H1 (cell line): Measurements from ENCODE around the gene TTC27. TPM values are rescaled to one million over a fixed set of nuclear protein-coding genes. Genes with fewer than 3 reads are reported as not detected.
"Not testable (repeated sequence)": the region's sequence is repeated elsewhere in the genome, so short reads cannot be mapped to it uniquely, and the experiment has no call there.

Experiments
- CTCF ChIA-PET: fragments of 300-600 bp; sonication (Branson Sonifier 250); formaldehyde crosslinking; loops from one replicate; lab custom pipeline; 2021; ENCODE audit not compliant: partially characterized antibody; lab: Charles Lee
- POLR2A ChIA-PET: fragments of 300-600 bp; sonication (Branson Sonifier 250); formaldehyde crosslinking; loops from one replicate; lab custom pipeline; 2021; ENCODE audit warnings: inconsistent platforms; ENCODE audit not compliant: partially characterized antibody; lab: Charles Lee
- DNase-seq, 2 experiments: peaks; one replicate each; pipeline versions ENCODE4 v3.0.0 to v3.0.0-alpha.2; 2010 to 2022; ENCODE audit warnings: low spot score in 2 of 2, low read depth in 1 of 2, mixed read lengths in 1 of 2
- FAIRE-seq: peaks from 2 replicates; lab custom pipeline; 2011; peaks lifted over from hg19 to GRCh38; lab: Jason Lieb, UNC
- H2AFZ ChIP-seq: 2 replicates; pipeline ENCODE4 v1.8.1; 2012; ENCODE audit warnings: low read length, inconsistent platforms
- H2AK5ac ChIP-seq: 2 replicates; pipeline ENCODE4 v1.6.1; 2013; ENCODE audit warnings: low read depth, low read length
- H2BK120ac ChIP-seq: replicated peaks from 2 replicates; pipeline ENCODE3; 2013; ENCODE audit warnings: low read depth, low read length, inconsistent platforms
- H2BK12ac ChIP-seq: 2 replicates; pipeline ENCODE4 v1.6.1; 2013; ENCODE audit warnings: low read depth, low read length
- H2BK15ac ChIP-seq: 2 replicates; pipeline ENCODE4 v1.6.1; 2013; ENCODE audit warnings: low read length
- H2BK20ac ChIP-seq: 2 replicates; pipeline ENCODE4 v1.6.1; 2013; ENCODE audit warnings: low read length
- H2BK5ac ChIP-seq: 2 replicates; pipeline ENCODE4 v1.6.1; 2013; ENCODE audit warnings: low read depth, low read length
- H3K14ac ChIP-seq: 2 replicates; pipeline ENCODE4 v1.6.1; 2013; ENCODE audit warnings: inconsistent platforms; ENCODE audit not compliant: insufficient read length
- H3K18ac ChIP-seq: 2 replicates; pipeline ENCODE4 v1.6.1; 2013; ENCODE audit warnings: low read length; ENCODE audit errors: extremely low read depth
- H3K23ac ChIP-seq: 2 replicates; pipeline ENCODE4 v1.6.1; 2013; ENCODE audit warnings: inconsistent platforms; ENCODE audit not compliant: insufficient read length
- H3K23me2 ChIP-seq: 2 replicates; pipeline ENCODE4 v1.6.1; 2013; ENCODE audit warnings: low read depth, low read length
- H3K27ac ChIP-seq: 2 replicates; pipeline ENCODE4 v1.6.1; 2011; ENCODE audit warnings: low read depth, low read length, inconsistent platforms
- H3K27me3 ChIP-seq, 4 experiments: replicated peaks in 1 of 4; 1 replicate in 1 of 4; 2 replicates in 3 of 4; pipeline versions ENCODE4 v1.6.1 to v1.8.1; 2011 to 2013; ENCODE audit warnings: low read length in 3 of 4, mild to moderate bottlenecking in 3 of 4, inconsistent platforms in 2 of 4, mixed read lengths in 2 of 4, moderate library complexity in 1 of 4; ENCODE audit not compliant: control insufficient read depth in 3 of 4, insufficient read depth in 3 of 4; ENCODE audit errors: extremely low read depth in 1 of 4
- H3K36me3 ChIP-seq, 4 experiments: 2 replicates each; pipeline versions ENCODE4 v1.6.1 to v1.8.1; 2011 to 2013; ENCODE audit warnings: mild to moderate bottlenecking in 4 of 4, low read length in 3 of 4, moderate library complexity in 2 of 4, control low read depth in 1 of 4, inconsistent platforms in 1 of 4; ENCODE audit not compliant: insufficient read depth in 4 of 4, control insufficient read depth in 2 of 4
- H3K4ac ChIP-seq: replicated peaks from 2 replicates; pipeline ENCODE3; 2013; ENCODE audit warnings: low read length, low read depth, mixed read lengths, inconsistent platforms; ENCODE audit not compliant: insufficient read length
- H3K4me1 ChIP-seq, 4 experiments: replicated peaks in 1 of 4; 1 replicate in 1 of 4; 2 replicates in 3 of 4; pipeline versions ENCODE4 v1.6.1 to v1.8.1; 2011 to 2013; ENCODE audit warnings: low read length in 3 of 4, inconsistent platforms in 2 of 4, mixed read lengths in 1 of 4; ENCODE audit not compliant: insufficient read depth in 4 of 4, control insufficient read depth in 3 of 4
- H3K4me2 ChIP-seq, 2 experiments: 2 replicates each; pipeline versions ENCODE4 v1.6.1 to v1.8.1; 2011 to 2013; ENCODE audit warnings: low read depth in 2 of 2, low read length in 2 of 2, control low read depth in 1 of 2, inconsistent platforms in 1 of 2, mild to moderate bottlenecking in 1 of 2; ENCODE audit not compliant: insufficient read depth in 1 of 2
- H3K4me3 ChIP-seq, 4 experiments: fragments of 200-600, 300-600 bp in 1 of 4; sonication (generic), shearing (Covaris generic), sonication (Bioruptor Twin) in 1 of 4; 2 replicates each; pipeline versions ENCODE4 v1.5.1 to v1.8.1; 2011 to 2016; ENCODE audit warnings: low read length in 4 of 4, low read depth in 3 of 4, control low read depth in 2 of 4, inconsistent platforms in 2 of 4, mild to moderate bottlenecking in 2 of 4, mixed read lengths in 1 of 4, moderate library complexity in 1 of 4; ENCODE audit not compliant: insufficient read depth in 2 of 4; ENCODE audit errors: extremely low read depth in 1 of 4
- H3K56ac ChIP-seq: replicated peaks from 2 replicates; pipeline ENCODE3; 2013; ENCODE audit warnings: low read depth, mild to moderate bottlenecking, mixed read lengths, low read length, inconsistent platforms; ENCODE audit not compliant: insufficient read length
- H3K79me1 ChIP-seq: 2 replicates; pipeline ENCODE4 v1.6.1; 2013; ENCODE audit warnings: low read depth, low read length, control low read depth
- H3K79me2 ChIP-seq, 2 experiments: 2 replicates each; pipeline versions ENCODE4 v1.6.1 to v1.8.1; 2012 to 2013; ENCODE audit warnings: low read length in 2 of 2, mild to moderate bottlenecking in 2 of 2, inconsistent platforms in 1 of 2; ENCODE audit not compliant: insufficient read depth in 2 of 2, control insufficient read depth in 1 of 2
- H3K9ac ChIP-seq, 4 experiments: replicated peaks in 1 of 4; 1 replicate in 1 of 4; 2 replicates in 3 of 4; pipeline versions ENCODE4 v1.6.1 to v1.8.1; 2011 to 2013; ENCODE audit warnings: low read depth in 3 of 4, low read length in 3 of 4, control low read depth in 2 of 4, mild to moderate bottlenecking in 2 of 4, moderate library complexity in 2 of 4, inconsistent platforms in 1 of 4; ENCODE audit errors: extremely low read depth in 1 of 4
- H3K9me3 ChIP-seq, 2 experiments: 2 replicates each; pipeline versions ENCODE4 v1.6.1 to v1.8.1; 2012 to 2013; ENCODE audit warnings: mild to moderate bottlenecking in 2 of 2, moderate library complexity in 2 of 2, control low read depth in 1 of 2, inconsistent platforms in 1 of 2, low read depth in 1 of 2, low read length in 1 of 2, mixed read lengths in 1 of 2; ENCODE audit not compliant: insufficient read depth in 2 of 2
- H4K20me1 ChIP-seq, 2 experiments: replicated peaks in 1 of 2; 2 replicates each; pipeline versions ENCODE3 to v1.8.1; 2011 to 2013; ENCODE audit warnings: inconsistent platforms in 2 of 2, low read length in 2 of 2, mild to moderate bottlenecking in 1 of 2; ENCODE audit not compliant: insufficient read depth in 2 of 2, control insufficient read depth in 1 of 2
- H4K5ac ChIP-seq: 2 replicates; pipeline ENCODE4 v1.6.1; 2013; ENCODE audit warnings: low read length, low read depth, mixed read lengths, inconsistent platforms; ENCODE audit not compliant: insufficient read length
- H4K8ac ChIP-seq: 2 replicates; pipeline ENCODE4 v1.8.0; 2013; ENCODE audit warnings: mild to moderate bottlenecking, moderate library complexity, low read length, inconsistent platforms; ENCODE audit not compliant: insufficient read depth; ENCODE audit errors: extremely low read depth
- H4K91ac ChIP-seq: replicated peaks from 2 replicates; pipeline ENCODE3; 2013; ENCODE audit warnings: low read length, mixed read lengths, inconsistent platforms; ENCODE audit not compliant: insufficient read length
- ASH2L ChIP-seq: fragments of 200-600, 300-600 bp; sonication (generic); IDR thresholded peaks from one replicate; pipeline ENCODE4 v1.7.1; 2017; ENCODE audit warnings: low read length
- NANOG ChIP-seq: IDR thresholded peaks from 2 replicates; pipeline ENCODE4 v1.6.1; 2011; ENCODE audit warnings: low read length, low read depth, mild to moderate bottlenecking, inconsistent platforms; ENCODE audit not compliant: insufficient read depth, poor library complexity, severe bottlenecking
- POLR2AphosphoS5 ChIP-seq: IDR thresholded peaks from 2 replicates; pipeline ENCODE4 v1.6.1; 2011; ENCODE audit warnings: low read depth, low read length
- TAF1 ChIP-seq: IDR thresholded peaks from 2 replicates; pipeline ENCODE4 v1.6.1; 2011; ENCODE audit warnings: mild to moderate bottlenecking, low read depth, low read length
- WGBS, 2 experiments: shearing (Covaris generic) in 1 of 2; methylation state at CpG; one replicate each; pipeline versions ENCODE4 v1.1.6 to v1.1.7; 2013 to 2015; ENCODE audit warnings: low lambda C conversion rate in 2 of 2, mixed read lengths in 2 of 2, inconsistent platforms in 1 of 2, low coverage in 1 of 2, missing lambda C conversion rate in 1 of 2; ENCODE audit not compliant: insufficient replicate concordance in 2 of 2, insufficient coverage in 1 of 2, insufficient read length in 1 of 2; ENCODE audit errors: extremely low coverage in 1 of 2, missing lambda C conversion rate in 1 of 2; 5-methylcytosine and 5-hydroxymethylcytosine counted together
- polyA plus RNA-seq, 7 experiments: library from polyadenylated mRNA; depleted of rRNA in 3 of 7; stranded (reverse) in 5 of 7; unstranded in 2 of 7; fragments of >200 nt in 5 of 7; fragments of 200-250 nt in 2 of 7; gene quantifications; 1 replicate in 5 of 7; 2 replicates in 1 of 7; 4 replicates in 1 of 7; pipeline versions ENCODE4 v1.2.1 to v1.2.3, GENCODE V29; 2011 to 2013; ENCODE audit warnings: missing spikeins in 2 of 7, mixed read lengths in 2 of 7
- total RNA-seq: library from RNA; stranded (reverse); fragmentation: NEBNext Ultra II Directional; extraction: Animal tissue kit (Norgen Biotek cat#: 25700); gene quantifications from 2 replicates; pipeline ENCODE4 v1.2.1, GENCODE V29; 2021

Gene TTC27
- total and polyA plus RNA-seq, 2 of the 8 experiments (the other 6 are each of a cell fraction or from before 2014, with no cell fraction given) = 13.8 to 29.1 TPM

- TF ChIP-seq ASH2L (no peak), TAF1 (no peak), POLR2AphosphoS5 (no peak), NANOG (no peak)
These were observed 125.1 kb downstream of the TTC27 start (continued) for GRCh38 chr2:32752952-32753351.

- H3K23me2 ChIP-seq, H3K23ac ChIP-seq, H3K18ac ChIP-seq, H2AK5ac ChIP-seq, H2BK12ac ChIP-seq, H4K20me1 ChIP-seq, H3K9ac ChIP-seq, H3K27ac ChIP-seq, H4K91ac ChIP-seq, H3K4me3 ChIP-seq, H2BK5ac ChIP-seq, H2BK120ac ChIP-seq, H2AFZ ChIP-seq, H4K8ac ChIP-seq, FAIRE-seq, H3K4ac ChIP-seq, H4K5ac ChIP-seq, POLR2A ChIA-PET, H2BK20ac ChIP-seq, H3K79me2 ChIP-seq, H3K4me2 ChIP-seq, H3K79me1 ChIP-seq, H3K27me3 ChIP-seq, H2BK15ac ChIP-seq, H3K4me1 ChIP-seq, DNase-seq, CTCF ChIA-PET, H3K56ac ChIP-seq, H3K14ac ChIP-seq: not testable (repeated sequence)
- whole genome bisulfite sequencing, 2 experiments = 85% methylated on average over 5 of the region's 31 CpGs; no CpG with 5 or more reads in 1 of the 2 experiments
- peaks cover 0 to 10% (median 3%) of the 10 kb centered on the region in 4 experiments; a peak in 4 of 8 replicates for H3K36me3 ChIP-seq
- H3K9me3 ChIP-seq = peaks cover 0 to 15% of the 10 kb centered on the region in 2 experiments; a peak in 3 of 4 replicates
These were observed 126.8 kb downstream of the TTC27 start for GRCh38 chr2:32754676-32755075.
